ENCODE measurements around the gene RAB24.

DNA sequence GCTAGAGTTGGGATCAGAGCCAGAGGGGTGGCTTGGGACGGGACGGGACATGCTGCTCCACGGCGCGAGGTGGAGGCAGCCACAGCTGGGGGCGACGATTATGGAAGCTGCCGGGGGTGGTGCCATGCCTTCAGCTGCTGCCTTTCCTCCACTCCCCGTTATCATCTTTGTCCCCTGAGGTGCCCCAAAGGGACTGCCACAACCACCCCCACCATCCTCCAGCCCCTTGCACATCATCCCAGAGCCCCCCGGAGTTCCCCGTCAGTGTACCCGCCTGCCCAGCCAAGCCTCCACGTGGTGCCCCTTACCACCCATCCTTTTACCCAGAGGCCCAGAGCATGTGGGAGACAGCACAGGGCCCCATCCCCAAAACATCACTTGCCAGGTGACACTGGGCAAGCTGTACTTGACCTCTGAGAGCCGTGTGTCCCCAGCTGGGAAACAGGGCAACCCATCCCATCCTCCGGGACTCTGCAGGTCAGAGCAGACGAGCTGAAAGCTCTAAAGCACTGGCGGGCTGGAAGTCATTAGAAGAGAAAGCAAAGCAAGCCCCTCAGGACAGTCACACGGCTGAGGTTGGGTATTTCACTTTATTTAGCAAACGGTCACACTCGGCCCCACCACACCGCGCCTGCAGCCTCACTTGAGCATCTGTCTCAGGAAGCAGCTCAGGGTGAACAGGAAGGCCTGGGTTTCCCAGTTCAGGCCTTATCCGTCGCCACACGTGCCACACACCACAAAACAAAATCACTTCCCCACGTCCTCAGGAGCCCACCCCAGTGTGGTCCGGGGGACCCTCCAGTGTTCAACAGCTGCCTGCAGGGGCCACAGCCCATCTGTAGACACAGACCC, 27.7 kb upstream of the RAB24 start:
- TF ChIP-seq, protein P1, sequence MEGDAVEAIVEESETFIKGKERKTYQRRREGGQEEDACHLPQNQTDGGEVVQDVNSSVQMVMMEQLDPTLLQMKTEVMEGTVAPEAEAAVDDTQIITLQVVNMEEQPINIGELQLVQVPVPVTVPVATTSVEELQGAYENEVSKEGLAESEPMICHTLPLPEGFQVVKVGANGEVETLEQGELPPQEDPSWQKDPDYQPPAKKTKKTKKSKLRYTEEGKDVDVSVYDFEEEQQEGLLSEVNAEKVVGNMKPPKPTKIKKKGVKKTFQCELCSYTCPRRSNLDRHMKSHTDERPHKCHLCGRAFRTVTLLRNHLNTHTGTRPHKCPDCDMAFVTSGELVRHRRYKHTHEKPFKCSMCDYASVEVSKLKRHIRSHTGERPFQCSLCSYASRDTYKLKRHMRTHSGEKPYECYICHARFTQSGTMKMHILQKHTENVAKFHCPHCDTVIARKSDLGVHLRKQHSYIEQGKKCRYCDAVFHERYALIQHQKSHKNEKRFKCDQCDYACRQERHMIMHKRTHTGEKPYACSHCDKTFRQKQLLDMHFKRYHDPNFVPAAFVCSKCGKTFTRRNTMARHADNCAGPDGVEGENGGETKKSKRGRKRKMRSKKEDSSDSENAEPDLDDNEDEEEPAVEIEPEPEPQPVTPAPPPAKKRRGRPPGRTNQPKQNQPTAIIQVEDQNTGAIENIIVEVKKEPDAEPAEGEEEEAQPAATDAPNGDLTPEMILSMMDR (IDR thresholded peaks at IDR 0.05; ENCODE audit: low read depth, low read length, missing input control) = no peak
- TF ChIP-seq TAF1 (conservative IDR thresholded peaks at IDR 0.05) (no peak), FOXA1 (IDR thresholded peaks at IDR 0.05) (no peak)
